Suprapubic skin (tissue), 4 donors: ENCODE measurements around the gene MRPL11. TPM values are rescaled to one million over a fixed set of nuclear protein-coding genes. Genes with fewer than 3 reads are reported as not detected.

Experiments used
- total RNA-seq, 4 donors: library from RNA; depleted of rRNA; stranded (reverse); fragments of >200 nt; gene quantifications; one replicate each; pipeline ENCODE4 v1.1.0, GENCODE V29; 2016

MRPL11 gene
- total RNA-seq, 4 donors from 2014 or later, result 22.0 to 42.0 (median 28.0) TPM

Other genes with a start within 250 kb of the MRPL11 start
- 10 to 100 TPM; 18.1 to 22.8 (median 20.4) TPM for gene KLC2, start 181.1 kb downstream of the MRPL11 start, total RNA-seq
- gene RAB1B, start 170.2 kb downstream of the MRPL11 start, total RNA-seq, result 100 to 1,000 TPM in 3 of 4 donors, 10 to 100 TPM in 1; 79.0 to 124 (median 115) TPM
- gene CNIH2, start 160.7 kb downstream of the MRPL11 start, total RNA-seq, result 1 to 10 TPM in 3 of 4 donors, not detected in 1; 1.1 to 2.5 (median 1.9) TPM
- gene YIF1A, start 149.7 kb downstream of the MRPL11 start, total RNA-seq, result 10 to 100 TPM; 21.6 to 61.3 (median 56.1) TPM
- gene TMEM151A, start 147.0 kb downstream of the MRPL11 start, total RNA-seq, result not detected
- gene CD248, start 121.8 kb downstream of the MRPL11 start, total RNA-seq, result 10 to 100 TPM in 2 of 4 donors, 1 to 10 TPM in 2; 5.9 to 32.6 (median 19.2) TPM
- gene RIN1, start 102.4 kb downstream of the MRPL11 start, total RNA-seq, result 10 to 100 TPM; 40.3 to 73.6 (median 60.3) TPM
- 10 to 100 TPM; 45.7 to 60.3 (median 57.3) TPM for gene BRMS1, start 93.7 kb downstream of the MRPL11 start, total RNA-seq
- 10 to 100 TPM; 14.4 to 31.9 (median 20.6) TPM for gene B4GAT1, start 91.2 kb downstream of the MRPL11 start, total RNA-seq
- gene SLC29A2, start 67.1 kb downstream of the MRPL11 start, total RNA-seq, result 1 to 10 TPM; 2.2 to 4.7 (median 3.9) TPM
- gene NPAS4, start 17.8 kb downstream of the MRPL11 start, total RNA-seq, result not detected
- 10 to 100 TPM; 19.0 to 23.4 (median 20.5) TPM for gene PELI3, start 28.1 kb upstream of the MRPL11 start, total RNA-seq
- 10 to 100 TPM; 12.2 to 23.0 (median 22.2) TPM for gene DPP3, start 41.6 kb upstream of the MRPL11 start, total RNA-seq
- 10 to 100 TPM; 35.5 to 85.2 (median 57.0) TPM for gene BBS1, start 71.8 kb upstream of the MRPL11 start, total RNA-seq
- 10 to 100 TPM; 13.9 to 37.2 (median 15.3) TPM for gene ZDHHC24, start 107.2 kb upstream of the MRPL11 start, total RNA-seq
- gene ACTN3, start 108.1 kb upstream of the MRPL11 start, total RNA-seq, result not detected
- gene CTSF, start 129.8 kb upstream of the MRPL11 start, total RNA-seq, result 100 to 1,000 TPM in 1 of 4 donors, 10 to 100 TPM in 3; 61.6 to 114 (median 83.2) TPM
- under 1 TPM in 2 of 4 donors, not detected in 2; 0.30 to 0.55 TPM for gene CCDC87, start 154.2 kb upstream of the MRPL11 start, total RNA-seq
- gene CCS, start 154.3 kb upstream of the MRPL11 start, total RNA-seq, result 10 to 100 TPM; 14.1 to 36.3 (median 20.2) TPM
- 10 to 100 TPM; 53.2 to 96.1 (median 84.5) TPM for gene RBM14, start 177.8 kb upstream of the MRPL11 start, total RNA-seq
- gene RBM4, start 199.9 kb upstream of the MRPL11 start, total RNA-seq, result 10 to 100 TPM; 82.5 to 100.0 (median 91.4) TPM
- gene RBM4B, start 239.0 kb upstream of the MRPL11 start, total RNA-seq, result 10 to 100 TPM; 16.7 to 27.1 (median 22.0) TPM